CD4-positive, alpha-beta T cell treated with Interleukin-4 for 4 hours (primary cell): ENCODE measurements around the gene FSTL1.
"Not testable (repeated sequence)": the region's sequence is repeated elsewhere in the genome, so short reads cannot be mapped to it uniquely, and the experiment has no call there.

Source experiments
- DNase-seq: peaks from one replicate; pipeline ENCODE4 v3.0.0-alpha.2; 2020

FSTL1 gene

GRCh38 chr3:120410541-120410940, 40.3 kb downstream of the FSTL1 start:
- no peak for DNase-seq

GRCh38 chr3:120410116-120410515, 40.7 kb downstream of the FSTL1 start:
- no peak for DNase-seq

DNA sequence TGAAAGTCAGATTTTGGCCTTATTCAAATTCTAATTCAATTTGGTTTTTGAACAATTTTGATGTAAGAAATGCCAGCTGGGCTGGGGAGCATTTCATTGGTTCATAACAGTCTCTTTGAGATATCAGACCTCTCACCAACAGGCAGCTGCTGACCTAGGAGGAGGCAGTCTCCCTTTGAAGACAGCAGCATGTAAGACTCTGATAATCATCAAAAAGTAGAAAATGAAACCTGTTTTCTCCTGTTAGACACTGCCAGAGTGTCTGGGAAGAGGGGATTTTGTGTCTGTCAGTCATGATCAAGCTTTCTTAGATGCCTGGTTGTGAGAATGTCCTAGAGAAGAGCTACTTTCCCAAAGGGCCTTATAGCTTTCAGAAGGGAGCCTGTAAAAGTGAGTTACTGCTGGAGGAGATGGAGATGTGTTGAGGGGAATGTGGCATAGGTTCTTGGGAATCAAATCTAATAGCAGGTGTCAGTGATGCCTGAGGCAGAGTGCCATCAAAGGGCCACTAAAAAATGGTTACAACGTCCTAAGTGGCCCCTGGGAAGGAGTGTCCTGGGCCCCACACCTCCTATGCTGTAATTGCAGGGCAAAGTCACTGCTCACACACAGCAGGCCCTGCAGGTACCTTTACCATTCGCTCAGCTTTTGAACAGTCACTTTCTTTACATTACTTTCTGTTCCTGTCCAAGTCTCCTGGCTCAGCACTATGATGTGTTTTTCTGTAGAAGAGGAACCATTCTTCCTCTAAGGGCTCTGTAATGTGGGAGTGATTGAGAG, 43.1 kb downstream of the FSTL1 start:
- no peak for DNase-seq

DNA sequence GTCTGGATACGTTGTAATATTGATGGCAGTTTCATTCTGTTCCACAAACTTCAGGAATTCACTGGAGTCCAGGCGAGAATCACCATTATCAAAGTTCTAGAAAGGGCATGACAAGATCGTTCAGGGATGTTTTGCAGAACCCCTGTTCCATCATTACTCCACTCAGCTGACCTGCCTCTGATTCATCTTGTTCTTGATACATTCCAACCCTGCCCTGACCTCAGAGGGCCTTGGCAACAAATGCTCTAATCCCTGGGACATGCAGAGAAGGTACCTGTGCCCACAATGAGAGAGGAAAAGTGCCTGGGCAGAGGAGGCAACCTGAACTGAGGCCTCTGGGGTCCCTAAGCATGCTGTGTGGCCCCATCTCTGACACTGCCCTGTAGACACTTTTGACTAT, 45.9 kb downstream of the FSTL1 start:
- no peak for DNase-seq

- DNase-seq, result no peak
Observed at GRCh38 chr3:120402257-120402656, 48.5 kb downstream of the FSTL1 start.

- DNase-seq, result no peak
Observed at GRCh38 chr3:120399372-120399771, 51.4 kb downstream of the FSTL1 start.

DNA sequence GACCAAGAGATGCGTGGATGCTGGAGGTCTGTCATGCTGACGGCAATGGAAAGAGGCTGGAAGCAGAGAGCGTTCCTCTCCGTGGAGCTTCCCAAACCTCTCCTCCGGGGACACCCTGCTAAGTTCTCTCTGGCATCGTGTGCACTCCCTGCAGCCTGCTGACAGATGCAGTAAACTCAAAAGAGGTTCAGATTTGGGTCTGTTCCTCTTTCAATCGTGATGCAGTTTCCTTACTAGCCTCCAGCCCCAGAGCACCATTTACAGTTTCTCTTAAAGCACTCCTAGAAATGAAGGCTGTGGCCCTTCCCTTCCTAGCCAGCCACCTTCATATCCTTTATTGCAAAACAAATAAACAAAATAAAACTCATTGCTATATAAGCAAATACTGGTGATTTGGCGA, 54.3 kb downstream of the FSTL1 start:
- DNase-seq, result no peak

DNA sequence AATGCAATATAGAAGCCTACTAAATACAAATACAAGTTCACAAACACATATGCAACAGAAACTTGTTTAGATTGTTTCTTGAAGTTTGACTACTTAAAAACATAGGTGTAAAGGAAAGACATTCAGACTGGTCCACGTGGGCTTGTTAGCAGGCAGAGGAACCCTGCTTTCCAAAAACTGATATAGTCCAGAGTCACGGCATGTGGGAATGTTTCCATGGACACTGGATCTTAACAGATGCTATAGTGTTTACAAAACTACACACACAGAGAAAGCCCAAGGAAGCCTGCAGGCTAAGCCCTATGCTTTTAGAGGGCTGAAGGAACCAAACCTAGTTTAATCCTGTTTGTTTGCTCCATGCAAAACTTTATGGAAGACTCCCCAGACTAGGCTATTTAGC, 56.4 kb downstream of the FSTL1 start:
- no peak for DNase-seq

GRCh38 chr3:120393761-120394160, 57.0 kb downstream of the FSTL1 start:
- DNase-seq, result no peak

- no peak for DNase-seq
Observed at GRCh38 chr3:120393243-120393642, 57.5 kb downstream of the FSTL1 start.

- no peak for DNase-seq
Observed at GRCh38 chr3:120382941-120383447, 67.8 kb downstream of the FSTL1 start.

DNA sequence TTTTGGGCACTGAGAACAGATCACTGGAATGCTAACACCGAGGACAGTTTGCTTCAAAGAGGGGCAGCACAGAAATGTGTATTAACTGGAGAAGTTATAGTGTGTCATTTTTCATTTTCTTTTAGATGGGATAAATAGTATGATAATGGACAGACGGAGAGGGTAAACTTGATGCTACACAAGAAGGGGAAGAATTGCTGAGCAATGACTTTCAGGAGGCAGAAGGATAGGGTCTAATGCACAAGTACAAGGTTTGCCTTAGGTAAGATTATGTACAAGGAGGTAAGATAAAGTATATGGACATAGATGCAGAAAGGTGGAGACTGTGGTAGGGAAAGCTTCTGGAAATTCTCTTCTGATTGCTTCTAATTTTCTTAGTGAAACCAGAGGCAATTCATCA, 69.3 kb downstream of the FSTL1 start:
- no peak for DNase-seq

DNA sequence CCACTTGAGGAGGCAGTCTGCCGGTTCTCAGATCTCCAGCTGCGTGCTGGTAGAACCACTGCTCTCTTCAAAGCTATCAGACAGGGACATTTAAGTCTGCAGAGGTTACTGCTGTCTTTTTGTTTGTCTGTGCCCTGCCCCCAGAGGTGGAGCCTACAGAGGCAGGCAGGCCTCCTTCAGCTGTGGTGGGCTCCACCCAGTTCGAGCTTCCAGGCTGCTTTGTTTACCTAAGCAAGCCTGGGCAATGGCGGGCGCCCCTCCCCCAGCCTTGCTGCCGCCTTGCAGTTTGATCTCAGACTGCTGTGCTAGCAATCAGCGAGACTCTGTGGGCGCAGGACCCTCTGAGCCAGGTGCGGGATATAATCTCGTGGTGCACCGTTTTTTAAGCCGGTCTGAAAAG, 72.8 kb downstream of the FSTL1 start:
- DNase-seq, result not testable (repeated sequence)

DNA sequence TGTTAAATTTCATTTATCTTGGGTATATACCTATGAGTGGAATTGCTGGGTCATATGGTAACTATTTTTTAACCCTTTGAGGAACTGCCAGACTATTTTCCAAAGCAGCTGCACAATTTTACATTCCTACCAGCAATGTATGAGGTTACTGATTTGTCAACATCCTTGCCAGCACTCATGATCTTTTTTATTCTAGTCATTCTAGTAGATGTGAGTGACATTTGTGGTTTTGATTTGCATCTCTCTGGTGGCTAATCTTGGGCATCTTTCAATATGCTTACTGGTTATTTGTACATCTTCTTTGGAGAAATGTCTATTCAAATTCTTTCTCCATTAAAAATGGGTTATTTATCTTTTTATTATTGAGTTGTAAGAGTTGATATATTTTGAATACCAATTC, 80.3 kb downstream of the FSTL1 start:
- DNase-seq, result no peak

GRCh38 chr3:120369037-120369467, 81.7 kb downstream of the FSTL1 start:
- DNase-seq, result no peak

GRCh38 chr3:120368172-120368571, 82.6 kb downstream of the FSTL1 start:
- no peak for DNase-seq

DNA sequence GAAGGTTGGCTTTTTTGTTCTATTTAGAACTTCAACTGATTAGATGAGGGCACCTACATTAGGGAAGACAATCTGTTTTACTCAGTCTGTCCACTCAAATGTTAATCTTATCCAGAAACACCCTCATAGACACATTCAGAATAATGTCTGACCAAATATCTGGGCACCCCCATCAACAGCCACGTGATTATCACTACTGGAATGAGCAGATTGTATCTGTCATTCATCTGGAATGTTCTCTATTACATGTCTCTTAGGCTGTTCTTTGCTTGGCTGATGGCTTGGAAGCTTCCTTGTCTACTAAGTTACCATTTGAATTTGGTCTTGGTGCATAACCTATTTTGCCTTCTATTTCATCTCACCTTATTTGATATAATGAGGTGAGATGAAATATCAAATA, 86.0 kb downstream of the FSTL1 start:
- DNase-seq, result no peak

- no peak for DNase-seq
Observed at GRCh38 chr3:120364101-120364500, 86.7 kb downstream of the FSTL1 start.

GRCh38 chr3:120357807-120358206, 93.0 kb downstream of the FSTL1 start:
- DNase-seq, result peak; percentile 15

DNA sequence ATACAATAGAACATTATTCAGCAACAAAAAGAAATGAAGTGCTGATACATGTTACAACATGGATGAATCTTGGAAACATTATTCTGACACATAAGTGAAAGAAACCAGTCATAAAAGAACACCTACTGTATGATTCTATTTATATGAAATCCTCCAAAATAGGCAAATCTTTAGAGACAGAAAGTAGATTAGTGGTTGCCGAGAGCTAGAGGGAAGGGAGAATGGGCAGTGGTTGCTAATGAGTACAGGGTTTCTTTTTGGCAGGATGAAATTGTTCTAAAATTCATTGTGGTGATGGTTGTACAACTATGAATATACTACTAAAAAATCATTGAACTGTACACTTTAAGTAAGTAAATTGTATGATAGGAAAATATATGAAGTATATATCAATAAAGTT, 95.3 kb downstream of the FSTL1 start:
- no peak for DNase-seq

GRCh38 chr3:120353463-120353862, 97.3 kb downstream of the FSTL1 start:
- no peak for DNase-seq

- no peak for DNase-seq
Observed at GRCh38 chr3:120352017-120352416, 98.8 kb downstream of the FSTL1 start.

- no peak for DNase-seq
Observed at GRCh38 chr3:120350401-120350941, 100.3 kb downstream of the FSTL1 start.

GRCh38 chr3:120349855-120350125, 101.0 kb downstream of the FSTL1 start:
- DNase-seq, result no peak
